Measurements from ENCODE around the gene STXBP3. TPM values are rescaled to one million over a fixed set of nuclear protein-coding genes. Genes with fewer than 3 reads are reported as not detected.

STXBP3 gene
- polyA plus RNA-seq, 1 donor: 55.5 TPM

DNA sequence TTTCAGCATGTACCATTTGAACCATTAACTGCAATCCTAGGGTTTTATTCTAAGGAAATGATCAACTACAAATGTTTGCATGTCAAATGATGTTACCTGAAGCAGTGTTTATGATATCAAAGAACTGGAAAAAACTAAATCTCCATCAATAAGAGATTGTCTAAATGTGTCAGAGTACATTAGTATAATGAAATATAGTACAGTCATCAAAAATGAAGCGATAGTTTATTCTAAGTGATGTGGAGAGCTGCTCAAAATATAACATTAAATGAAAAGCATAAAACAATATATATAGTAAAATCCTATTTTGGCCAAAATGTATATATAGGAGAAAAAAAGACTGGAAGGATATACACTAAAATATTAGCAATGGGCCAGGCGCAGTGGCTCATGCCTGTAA lies 86.5 kb downstream of the STXBP3 start:
- no CpG with 5 or more reads among the region's 2 CpGs for whole genome bisulfite sequencing (ENCODE audit: insufficient coverage, low lambda C conversion rate)
- DNase-seq: no peak
- H3K36me3 ChIP-seq (ENCODE audit: control insufficient read depth, insufficient read depth, low read length): no peaks in the 10 kb centered on the region
- H3K27ac ChIP-seq (ENCODE audit: low read length): no peak overlapping the region
- no peak overlapping the region for H3K4me3 ChIP-seq (ENCODE audit: low read length)
- H3K4me1 ChIP-seq (ENCODE audit: control insufficient read depth, insufficient read depth, low read length): no peaks in the 10 kb centered on the region
- H3K27me3 ChIP-seq (ENCODE audit: control insufficient read depth, insufficient read depth, low read length): no peaks in the 10 kb centered on the region
- H3K9me3 ChIP-seq (ENCODE audit: control insufficient read depth, low read depth, low read length): no peaks in the 10 kb centered on the region

DNA sequence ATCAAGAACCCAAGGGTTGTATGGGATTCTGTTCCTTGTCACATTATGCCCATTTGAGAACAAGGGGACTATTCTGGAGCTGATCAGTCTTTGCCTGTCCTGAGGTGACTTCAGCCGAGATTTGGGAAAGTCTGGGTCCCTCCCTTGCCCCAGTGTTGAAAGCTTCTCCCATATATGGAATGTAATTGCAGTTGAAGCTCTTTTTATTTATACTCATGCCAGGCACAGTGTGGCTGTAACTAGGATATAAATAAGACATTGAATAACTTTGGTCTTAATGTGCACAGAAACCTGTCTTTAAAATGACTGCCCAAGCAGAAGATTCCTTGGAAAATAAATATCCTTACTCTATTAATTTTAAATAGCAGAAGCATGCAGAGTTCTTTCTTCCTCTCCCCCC lies 95.2 kb downstream of the STXBP3 start:
- H3K9me3 ChIP-seq (ENCODE audit: control insufficient read depth, low read depth, low read length): no peaks in the 10 kb centered on the region
- no CpG with 5 or more reads among the region's 1 CpG for WGBS (ENCODE audit: insufficient coverage, low lambda C conversion rate)
- no peak for DNase-seq
- no peak overlapping the region for H3K27ac ChIP-seq (ENCODE audit: low read length)
- no peaks in the 10 kb centered on the region for H3K27me3 ChIP-seq (ENCODE audit: control insufficient read depth, insufficient read depth, low read length)
- H3K36me3 ChIP-seq (ENCODE audit: control insufficient read depth, insufficient read depth, low read length): no peaks in the 10 kb centered on the region
- no peaks in the 10 kb centered on the region for H3K4me1 ChIP-seq (ENCODE audit: control insufficient read depth, insufficient read depth, low read length)
- H3K4me3 ChIP-seq (ENCODE audit: low read length): no peak overlapping the region

DNA sequence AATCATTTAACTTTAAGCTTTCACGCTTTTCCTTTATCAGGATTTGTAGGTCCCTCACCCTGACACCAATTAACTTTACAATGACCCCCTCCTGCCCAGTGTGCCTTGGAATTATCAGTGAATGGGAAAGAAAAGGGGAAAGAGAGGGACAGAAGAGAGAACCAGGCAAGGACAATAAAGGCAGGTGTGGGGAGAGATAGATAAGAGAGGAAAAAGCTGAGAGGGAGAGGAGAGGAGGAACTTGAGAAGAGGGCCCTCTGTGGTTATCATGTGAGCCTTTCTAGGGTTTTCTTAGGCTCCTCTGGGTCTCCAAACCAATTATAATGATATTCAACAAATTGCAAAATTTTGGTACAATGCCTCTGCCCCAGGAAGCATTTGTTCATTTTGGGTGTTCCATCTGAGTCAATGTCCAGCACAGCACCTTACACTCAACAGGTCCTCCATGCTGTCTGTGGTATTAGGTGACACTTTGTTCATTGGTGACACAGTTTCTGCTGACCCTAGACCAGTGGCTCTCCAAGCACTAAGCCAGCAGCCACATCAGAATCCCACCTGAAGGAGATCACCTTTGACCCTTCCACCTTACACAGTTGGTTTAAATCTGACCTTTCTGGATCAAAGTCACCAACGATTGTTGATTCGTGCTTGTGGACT lies 96.2 kb downstream of the STXBP3 start:
- Histone ChIP-seq H3K27me3 (ENCODE audit: control insufficient read depth, insufficient read depth, low read length) (no peaks in the 10 kb centered on the region), H3K27ac (ENCODE audit: low read length) (no peak overlapping the region), H3K4me1 (ENCODE audit: control insufficient read depth, insufficient read depth, low read length) (no peaks in the 10 kb centered on the region), H3K36me3 (ENCODE audit: control insufficient read depth, insufficient read depth, low read length) (no peaks in the 10 kb centered on the region), H3K4me3 (ENCODE audit: low read length) (no peak overlapping the region), H3K9me3 (ENCODE audit: control insufficient read depth, low read depth, low read length) (no peaks in the 10 kb centered on the region)
- DNase-seq: no peak
- no CpG with 5 or more reads among the region's 3 CpGs for WGBS (ENCODE audit: insufficient coverage, low lambda C conversion rate)

DNA sequence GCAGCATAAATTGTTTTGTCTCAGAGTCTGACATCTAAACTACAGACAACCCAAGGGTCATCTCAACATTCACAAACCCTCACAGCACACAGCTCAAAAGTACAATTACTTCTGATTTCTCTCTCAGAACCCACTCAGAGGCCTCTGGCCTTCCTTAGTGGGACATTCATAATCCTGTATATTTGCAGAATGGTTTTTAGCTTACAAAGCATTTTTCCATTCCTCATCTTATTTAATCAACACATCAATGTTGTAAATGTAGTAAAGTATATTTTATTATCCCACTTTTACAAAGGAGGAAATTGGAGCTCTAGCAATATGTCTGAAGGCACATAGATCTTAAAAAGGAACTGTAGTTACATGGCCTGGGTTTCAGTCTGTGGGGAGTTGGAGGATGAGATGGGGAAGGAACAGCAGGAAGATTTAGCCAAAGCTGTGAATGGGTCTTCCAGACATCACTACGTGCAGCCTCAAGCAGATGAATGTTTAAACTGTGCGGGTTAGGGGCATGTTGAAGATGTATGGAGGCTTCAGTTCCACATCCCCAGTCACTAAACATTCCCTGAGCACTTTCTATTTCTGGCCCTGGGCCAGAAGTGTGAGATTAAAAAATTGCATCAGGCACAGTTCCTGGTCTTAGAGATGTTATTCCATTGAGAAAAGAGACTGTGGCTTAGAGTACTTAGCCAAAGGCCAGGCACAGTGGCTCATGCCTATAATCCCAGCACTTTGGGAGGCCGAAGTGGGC lies 97.1 kb downstream of the STXBP3 start:
- no CpG with 5 or more reads among the region's 3 CpGs for WGBS (ENCODE audit: insufficient coverage, low lambda C conversion rate)
- no peaks in the 10 kb centered on the region for H3K9me3 ChIP-seq (ENCODE audit: control insufficient read depth, low read depth, low read length)
- no peak overlapping the region for H3K27ac ChIP-seq (ENCODE audit: low read length)
- no peaks in the 10 kb centered on the region for H3K27me3 ChIP-seq (ENCODE audit: control insufficient read depth, insufficient read depth, low read length)
- H3K36me3 ChIP-seq (ENCODE audit: control insufficient read depth, insufficient read depth, low read length): no peaks in the 10 kb centered on the region
- DNase-seq: no peak
- no peaks in the 10 kb centered on the region for H3K4me1 ChIP-seq (ENCODE audit: control insufficient read depth, insufficient read depth, low read length)
- H3K4me3 ChIP-seq (ENCODE audit: low read length): no peak overlapping the region

DNA sequence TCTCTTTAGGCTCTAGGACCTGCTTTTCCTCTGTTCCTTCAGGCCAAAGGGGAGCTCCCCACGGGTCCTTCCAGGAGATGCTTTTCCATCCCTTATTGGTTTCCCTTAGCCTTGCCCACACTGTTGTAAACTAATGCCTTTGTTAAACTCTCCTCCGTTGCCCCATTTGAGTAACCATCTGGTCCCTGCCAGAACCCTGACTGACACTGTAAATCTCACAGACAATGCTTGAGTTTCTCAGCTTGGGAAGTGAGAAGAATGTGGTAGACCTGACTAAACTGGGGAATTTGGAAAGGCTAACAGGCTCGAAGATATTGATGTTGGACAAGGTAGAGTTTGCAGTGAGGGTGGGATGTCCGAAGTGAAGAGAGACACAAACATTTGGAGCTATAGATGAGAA lies 99.0 kb downstream of the STXBP3 start:
- Histone ChIP-seq H3K9me3 (ENCODE audit: control insufficient read depth, low read depth, low read length) (no peaks in the 10 kb centered on the region), H3K4me3 (ENCODE audit: low read length) (no peak overlapping the region), H3K27ac (ENCODE audit: low read length) (no peak overlapping the region), H3K4me1 (ENCODE audit: control insufficient read depth, insufficient read depth, low read length) (no peaks in the 10 kb centered on the region), H3K27me3 (ENCODE audit: control insufficient read depth, insufficient read depth, low read length) (no peaks in the 10 kb centered on the region), H3K36me3 (ENCODE audit: control insufficient read depth, insufficient read depth, low read length) (no peaks in the 10 kb centered on the region)
- WGBS (ENCODE audit: insufficient coverage, low lambda C conversion rate): 80% methylated on average over 2 of the region's 4 CpGs
- DNase-seq: no peak

DNA sequence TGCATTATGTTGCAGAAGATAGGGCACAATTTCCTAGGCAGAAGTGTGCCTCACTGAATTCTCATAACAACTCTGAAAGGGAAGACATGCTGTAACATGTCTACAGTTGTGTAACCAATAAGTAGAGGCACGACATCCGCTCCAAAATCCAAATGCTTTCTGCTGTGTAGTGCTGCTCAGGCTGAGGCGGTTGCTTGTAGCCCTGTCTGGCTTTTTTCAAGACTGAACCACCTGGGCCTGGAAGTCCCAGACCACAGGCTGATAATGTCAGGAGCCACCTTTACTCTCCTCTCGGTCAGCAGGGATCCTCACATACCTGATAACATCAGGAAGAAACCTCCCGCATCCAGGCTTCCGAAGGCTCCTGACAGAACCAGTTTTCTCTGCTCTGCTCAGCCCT lies 99.5 kb downstream of the STXBP3 start:
- Histone ChIP-seq H3K9me3 (ENCODE audit: control insufficient read depth, low read depth, low read length) (no peaks in the 10 kb centered on the region), H3K4me1 (ENCODE audit: control insufficient read depth, insufficient read depth, low read length) (no peaks in the 10 kb centered on the region), H3K27me3 (ENCODE audit: control insufficient read depth, insufficient read depth, low read length) (no peaks in the 10 kb centered on the region), H3K27ac (ENCODE audit: low read length) (no peak overlapping the region), H3K36me3 (ENCODE audit: control insufficient read depth, insufficient read depth, low read length) (no peaks in the 10 kb centered on the region), H3K4me3 (ENCODE audit: low read length) (no peak overlapping the region)
- WGBS (ENCODE audit: insufficient coverage, low lambda C conversion rate): no CpG with 5 or more reads among the region's 6 CpGs
- DNase-seq: no peak

DNA sequence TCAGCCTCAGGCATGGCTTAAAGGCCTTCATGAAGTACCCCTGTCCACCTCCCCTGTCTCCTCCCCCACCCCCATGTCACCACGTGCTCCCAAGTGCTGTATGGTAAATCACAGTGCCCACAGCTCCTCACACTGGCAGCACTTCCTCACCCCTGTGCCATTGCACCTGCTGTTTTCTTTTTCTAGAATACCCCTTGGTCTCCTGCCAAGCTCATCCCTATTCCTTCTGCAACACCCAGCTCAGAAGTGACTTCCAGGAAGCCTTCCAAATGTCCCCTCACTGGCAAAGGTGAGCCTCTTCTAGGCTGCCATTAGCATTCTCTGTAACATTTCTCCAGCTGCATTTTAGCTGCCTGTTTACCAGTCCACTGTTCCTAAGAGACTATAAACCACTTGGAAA lies 101.0 kb downstream of the STXBP3 start:
- Histone ChIP-seq H3K27me3 (ENCODE audit: control insufficient read depth, insufficient read depth, low read length) (no peaks in the 10 kb centered on the region), H3K4me3 (ENCODE audit: low read length) (no peak overlapping the region), H3K27ac (ENCODE audit: low read length) (no peak overlapping the region), H3K36me3 (ENCODE audit: control insufficient read depth, insufficient read depth, low read length) (no peaks in the 10 kb centered on the region), H3K9me3 (ENCODE audit: control insufficient read depth, low read depth, low read length) (no peaks in the 10 kb centered on the region), H3K4me1 (ENCODE audit: control insufficient read depth, insufficient read depth, low read length) (no peaks in the 10 kb centered on the region)
- WGBS (ENCODE audit: insufficient coverage, low lambda C conversion rate): 83% methylated on average over 1 of the region's 1 CpG
- DNase-seq: no peak

DNA sequence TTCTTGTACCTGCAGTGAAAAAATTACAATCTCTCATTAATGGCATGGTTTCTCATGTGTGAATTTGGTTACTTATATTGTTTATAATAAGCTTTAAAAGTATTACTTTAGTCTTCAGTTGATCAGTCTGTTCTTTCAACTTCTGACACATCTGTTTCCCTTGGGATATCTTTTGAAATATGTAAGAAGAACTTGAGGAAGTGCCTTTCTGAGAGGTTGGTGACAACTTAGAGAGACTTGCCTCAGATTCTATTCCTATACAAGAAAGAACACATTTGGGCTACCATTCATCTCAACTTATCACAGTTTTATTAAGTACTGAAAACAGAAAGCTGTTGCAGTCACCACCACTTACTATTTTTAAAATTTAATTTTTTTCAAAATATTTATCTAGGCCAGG lies 102.3 kb downstream of the STXBP3 start:
- Histone ChIP-seq H3K36me3 (ENCODE audit: control insufficient read depth, insufficient read depth, low read length) (no peaks in the 10 kb centered on the region), H3K9me3 (ENCODE audit: control insufficient read depth, low read depth, low read length) (no peaks in the 10 kb centered on the region), H3K27me3 (ENCODE audit: control insufficient read depth, insufficient read depth, low read length) (no peaks in the 10 kb centered on the region), H3K4me3 (ENCODE audit: low read length) (no peak overlapping the region), H3K4me1 (ENCODE audit: control insufficient read depth, insufficient read depth, low read length) (no peaks in the 10 kb centered on the region), H3K27ac (ENCODE audit: low read length) (no peak overlapping the region)
- no peak for DNase-seq

DNA sequence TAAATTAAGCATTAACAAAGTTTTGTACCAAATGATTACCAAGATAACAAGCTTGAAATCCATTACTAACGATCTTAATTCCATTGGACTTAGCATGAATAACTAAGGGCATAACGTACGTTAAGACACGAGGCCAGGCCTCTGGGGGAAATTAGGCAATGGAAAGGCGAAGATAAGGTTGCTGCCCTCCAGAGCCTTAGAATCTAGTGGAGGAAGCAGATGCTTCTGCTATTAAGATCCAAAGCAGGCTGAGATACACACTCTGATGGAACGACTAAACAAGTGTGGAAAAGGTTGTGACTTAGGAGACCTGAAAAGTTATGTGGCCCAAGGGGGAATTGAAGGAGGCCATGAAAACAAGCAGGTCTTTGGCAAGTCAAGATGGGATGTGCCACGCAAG lies 104.5 kb downstream of the STXBP3 start:
- 100% methylated on average over 2 of the region's 7 CpGs for WGBS (ENCODE audit: insufficient coverage, low lambda C conversion rate)

DNA sequence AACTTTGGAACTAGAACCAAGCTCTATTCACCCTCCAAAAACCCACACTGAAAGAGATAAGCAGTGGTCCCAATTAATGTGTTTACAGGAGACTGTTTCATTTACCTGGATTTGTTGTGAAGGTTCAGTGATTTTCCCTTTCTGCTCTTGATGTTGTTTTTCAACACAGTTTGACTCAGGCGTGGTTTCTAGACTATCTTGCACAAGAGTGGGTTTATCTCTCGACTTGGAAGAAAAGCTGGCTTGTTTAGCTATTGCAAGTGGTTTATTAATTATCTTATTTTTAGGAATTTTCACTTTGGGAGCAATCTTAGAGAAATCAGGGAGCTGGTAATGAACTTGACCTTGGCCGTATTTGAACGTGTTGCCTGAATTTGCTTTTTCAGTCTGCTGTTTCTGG lies 105.1 kb downstream of the STXBP3 start:
- WGBS (ENCODE audit: insufficient coverage, low lambda C conversion rate): 53% methylated on average over 2 of the region's 4 CpGs
- no peaks in the 10 kb centered on the region for H3K36me3 ChIP-seq (ENCODE audit: control insufficient read depth, insufficient read depth, low read length)

More for the DNA sequence above, 104.5 kb downstream of the STXBP3 start:
- no peaks in the 10 kb centered on the region for H3K4me1 ChIP-seq (ENCODE audit: control insufficient read depth, insufficient read depth, low read length)
- no peaks in the 10 kb centered on the region for H3K9me3 ChIP-seq (ENCODE audit: control insufficient read depth, low read depth, low read length)
- H3K36me3 ChIP-seq (ENCODE audit: control insufficient read depth, insufficient read depth, low read length): no peaks in the 10 kb centered on the region
- no peaks in the 10 kb centered on the region for H3K27me3 ChIP-seq (ENCODE audit: control insufficient read depth, insufficient read depth, low read length)
- H3K27ac ChIP-seq (ENCODE audit: low read length): no peak overlapping the region
- DNase-seq: no peak
- no peak overlapping the region for H3K4me3 ChIP-seq (ENCODE audit: low read length)

More for the DNA sequence above, 105.1 kb downstream of the STXBP3 start:
- no peak for DNase-seq
- Histone ChIP-seq H3K27me3 (ENCODE audit: control insufficient read depth, insufficient read depth, low read length) (no peaks in the 10 kb centered on the region), H3K4me1 (ENCODE audit: control insufficient read depth, insufficient read depth, low read length) (no peaks in the 10 kb centered on the region), H3K4me3 (ENCODE audit: low read length) (no peak overlapping the region), H3K9me3 (ENCODE audit: control insufficient read depth, low read depth, low read length) (no peaks in the 10 kb centered on the region), H3K27ac (ENCODE audit: low read length) (no peak overlapping the region)

All from large intestine (tissue), 3 donors.